Body of pancreas (tissue), 4 donors: Measurements from ENCODE around the gene C11orf71.

Experiments
- POLR2A ChIP-seq, 3 donors: fragments of 450-650 bp; IDR thresholded peaks; one replicate each; pipeline ENCODE4 v1.6.1; 2016; ENCODE audit warnings: antibody characterized with exemption in 3 of 3, mild to moderate bottlenecking in 2 of 3
- TF ChIP-seq, protein P1 (sequence below), 7 experiments: fragments of 450-650 bp in 4 of 7; fragments of 200-600 bp in 3 of 7; sonication (generic) in 3 of 7; IDR thresholded peaks; one replicate each; pipeline ENCODE4 v1.5.1; 2016 to 2019; ENCODE audit warnings: antibody characterized with exemption in 7 of 7

DNA sequence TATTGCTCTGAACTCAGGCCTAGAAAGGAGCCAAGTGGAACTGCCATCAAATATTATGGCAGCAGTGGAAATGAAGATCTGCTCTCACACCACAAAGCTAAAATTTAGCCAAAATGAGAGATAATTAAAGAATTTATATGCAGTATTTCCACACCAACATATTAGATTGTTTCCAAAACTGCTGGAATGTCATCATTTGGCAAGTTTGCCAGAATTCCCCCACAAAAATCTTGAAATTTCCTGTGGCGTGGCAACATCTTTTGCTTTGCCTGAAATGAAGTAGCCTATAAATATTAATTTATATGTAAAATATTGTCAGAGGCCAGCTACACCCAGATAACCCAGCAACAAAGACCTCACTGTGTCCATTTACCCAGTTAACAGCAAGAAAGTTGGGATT, 13.8 kb downstream of the C11orf71 start:
- TF ChIP-seq POLR2A (IDR thresholded peaks at IDR 0.05): no peak
- TF ChIP-seq, protein P1, sequence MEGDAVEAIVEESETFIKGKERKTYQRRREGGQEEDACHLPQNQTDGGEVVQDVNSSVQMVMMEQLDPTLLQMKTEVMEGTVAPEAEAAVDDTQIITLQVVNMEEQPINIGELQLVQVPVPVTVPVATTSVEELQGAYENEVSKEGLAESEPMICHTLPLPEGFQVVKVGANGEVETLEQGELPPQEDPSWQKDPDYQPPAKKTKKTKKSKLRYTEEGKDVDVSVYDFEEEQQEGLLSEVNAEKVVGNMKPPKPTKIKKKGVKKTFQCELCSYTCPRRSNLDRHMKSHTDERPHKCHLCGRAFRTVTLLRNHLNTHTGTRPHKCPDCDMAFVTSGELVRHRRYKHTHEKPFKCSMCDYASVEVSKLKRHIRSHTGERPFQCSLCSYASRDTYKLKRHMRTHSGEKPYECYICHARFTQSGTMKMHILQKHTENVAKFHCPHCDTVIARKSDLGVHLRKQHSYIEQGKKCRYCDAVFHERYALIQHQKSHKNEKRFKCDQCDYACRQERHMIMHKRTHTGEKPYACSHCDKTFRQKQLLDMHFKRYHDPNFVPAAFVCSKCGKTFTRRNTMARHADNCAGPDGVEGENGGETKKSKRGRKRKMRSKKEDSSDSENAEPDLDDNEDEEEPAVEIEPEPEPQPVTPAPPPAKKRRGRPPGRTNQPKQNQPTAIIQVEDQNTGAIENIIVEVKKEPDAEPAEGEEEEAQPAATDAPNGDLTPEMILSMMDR (IDR thresholded peaks at IDR 0.05): no peak
